CMK (cell line): Measurements from ENCODE around the gene RNF214.

ENCODE experiments used
- DNase-seq: peaks from one replicate; pipeline ENCODE4 v3.0.0-alpha.2; 2010; ENCODE audit warnings: low read depth

Gene RNF214

DNA sequence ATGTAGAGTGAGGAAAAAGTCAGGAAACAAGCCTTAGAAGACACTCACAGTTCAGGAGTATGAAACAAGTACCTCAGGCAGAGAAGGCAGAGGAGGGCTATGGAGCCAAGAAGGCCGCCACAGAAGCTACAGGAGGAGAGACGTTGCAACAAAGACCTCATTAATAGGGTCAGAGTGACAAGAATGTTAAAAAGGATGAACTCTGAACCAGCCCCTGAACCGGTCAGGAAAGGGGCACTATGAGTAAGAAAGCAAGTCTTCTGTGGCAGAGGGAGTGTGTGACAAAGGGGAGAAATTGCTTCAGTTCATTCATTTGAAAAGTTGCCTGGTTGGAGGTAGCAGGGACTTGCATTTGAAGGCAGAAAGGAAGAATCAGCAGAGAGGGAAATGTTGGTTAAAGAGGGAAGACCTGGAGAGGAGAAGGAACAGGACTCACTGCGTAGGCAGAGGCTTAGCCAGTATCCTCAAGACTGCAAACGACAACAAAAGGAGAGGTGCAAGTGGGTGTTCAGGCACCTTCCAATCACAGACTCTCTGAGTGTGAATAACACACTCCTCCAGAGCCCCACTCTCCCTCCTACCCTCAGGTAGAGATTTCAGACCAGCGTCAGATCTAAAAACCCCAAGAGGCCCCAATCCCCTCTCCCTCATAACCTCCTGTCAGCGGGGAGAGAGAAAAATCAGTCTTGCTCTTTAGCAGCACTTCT lies 17.9 kb upstream of the RNF214 start:
- DNase-seq: no peak

DNA sequence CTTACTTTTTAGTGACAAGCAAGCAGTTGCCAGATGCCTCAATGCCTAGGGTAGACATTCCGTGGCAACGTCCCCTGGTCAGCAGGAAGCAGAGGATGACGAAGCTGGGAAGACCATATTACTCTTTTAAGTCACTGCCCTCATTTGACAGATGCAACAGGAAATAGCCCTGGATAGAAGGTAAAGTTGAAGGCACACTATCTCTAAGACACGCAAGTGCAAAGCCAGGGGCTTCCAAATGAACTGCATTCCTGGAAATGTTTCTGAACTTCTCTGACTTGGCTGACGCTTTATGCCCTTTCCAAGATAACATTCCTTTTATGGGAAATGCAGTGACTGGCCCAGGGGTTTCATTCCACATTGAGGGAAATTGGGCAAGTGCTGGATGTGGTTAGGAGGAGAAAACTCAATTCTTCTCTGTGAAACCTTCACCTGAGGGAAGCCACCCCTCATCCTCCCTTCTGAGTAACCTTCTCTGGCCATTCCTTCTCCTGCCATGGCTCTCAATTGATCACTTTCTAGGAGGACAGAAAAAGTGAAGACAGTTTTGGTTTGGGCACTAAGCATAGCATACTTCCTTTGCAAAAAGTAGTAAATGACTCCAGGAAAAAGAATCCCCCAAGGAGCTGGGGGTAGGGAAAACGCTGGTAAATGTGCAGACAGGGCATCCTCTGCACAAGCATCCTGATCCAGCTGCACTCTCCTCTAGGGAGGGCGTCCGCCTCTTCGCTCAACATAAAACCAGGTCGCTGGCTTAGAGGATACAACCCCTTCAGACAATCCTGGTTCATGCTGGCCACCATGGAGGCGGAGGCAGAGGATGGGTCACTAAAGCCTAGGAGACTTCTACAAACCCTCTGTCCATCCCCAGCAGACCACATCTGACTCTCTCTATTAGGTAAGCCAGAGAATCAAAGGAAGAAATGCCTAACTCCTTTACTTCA lies 15.1 kb upstream of the RNF214 start:
- no peak for DNase-seq

DNA sequence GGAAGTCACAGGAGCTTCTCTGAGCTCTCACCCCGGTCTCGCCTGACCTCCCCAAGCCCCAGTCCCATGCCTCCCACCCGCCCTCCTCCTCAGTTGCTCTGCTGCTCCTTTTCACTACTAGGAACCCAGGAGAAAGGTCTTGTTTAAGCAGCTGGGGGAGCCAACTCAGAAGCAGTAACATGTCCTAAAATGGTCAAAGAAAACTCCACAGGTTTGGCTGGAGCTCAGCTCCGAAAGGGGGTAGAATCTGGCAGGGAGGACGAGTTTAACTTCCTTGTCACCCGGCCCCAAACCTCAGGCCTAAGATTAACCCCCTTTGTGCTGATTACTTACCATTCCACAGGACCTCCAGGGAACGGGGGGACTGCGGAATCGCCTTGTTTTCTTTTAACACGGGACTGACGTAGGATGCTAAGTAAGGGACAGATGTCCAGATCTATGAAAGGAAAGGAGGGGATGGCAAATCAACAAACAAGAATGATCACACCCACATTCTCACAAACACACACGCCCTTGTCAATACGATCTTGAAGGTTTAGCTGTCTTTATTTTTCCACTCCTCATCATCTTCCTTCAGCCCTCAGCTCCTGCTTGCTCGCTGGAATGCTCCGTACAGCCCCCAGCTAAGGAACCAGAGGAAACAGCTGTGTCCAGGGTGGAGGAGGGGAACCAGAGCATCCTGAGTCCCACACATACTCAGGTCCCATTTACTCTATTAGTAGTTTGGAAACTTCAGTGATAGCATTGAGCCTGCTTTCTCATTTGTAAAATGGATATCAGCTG lies 14.1 kb upstream of the RNF214 start:
- no peak for DNase-seq

DNA sequence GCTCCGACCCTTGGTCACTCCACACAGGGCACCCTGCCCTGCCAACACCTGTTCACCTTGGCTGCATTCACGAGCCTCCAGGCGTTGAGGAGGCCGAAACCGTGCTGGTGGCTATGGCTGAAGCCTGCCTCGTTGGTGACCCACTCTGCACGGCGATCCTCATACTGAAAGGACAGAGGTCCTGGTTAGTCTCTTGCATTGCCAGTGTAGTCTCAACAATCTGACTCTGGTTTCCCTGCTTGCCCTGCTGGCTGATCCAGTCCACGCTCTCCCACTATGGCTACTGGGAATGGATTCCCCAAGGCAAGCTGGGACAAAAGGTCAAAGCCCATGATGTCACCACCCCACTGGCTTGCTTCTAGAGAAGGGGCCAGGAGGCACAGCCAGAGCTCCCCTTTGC lies 13.5 kb upstream of the RNF214 start:
- no peak for DNase-seq

DNA sequence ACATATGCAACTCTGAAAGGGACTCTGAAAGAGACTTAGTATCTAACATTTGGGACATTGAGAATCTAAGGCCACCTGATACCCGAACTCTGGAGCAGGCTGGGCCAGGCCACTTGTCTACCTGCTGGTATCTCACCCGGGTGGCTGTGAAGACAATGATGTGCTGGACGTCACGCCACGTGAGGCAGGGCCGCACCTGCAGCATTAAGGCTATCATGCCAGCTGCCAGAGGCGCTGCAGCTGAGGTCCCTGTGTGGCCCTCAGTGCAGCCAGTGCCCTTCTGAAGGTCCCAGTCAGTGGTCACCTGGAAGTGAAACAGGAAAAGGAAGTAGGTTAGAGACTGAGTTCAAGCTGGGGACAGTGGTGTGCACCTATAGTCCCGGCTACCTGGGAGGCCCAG lies 13.0 kb upstream of the RNF214 start:
- no peak for DNase-seq

DNA sequence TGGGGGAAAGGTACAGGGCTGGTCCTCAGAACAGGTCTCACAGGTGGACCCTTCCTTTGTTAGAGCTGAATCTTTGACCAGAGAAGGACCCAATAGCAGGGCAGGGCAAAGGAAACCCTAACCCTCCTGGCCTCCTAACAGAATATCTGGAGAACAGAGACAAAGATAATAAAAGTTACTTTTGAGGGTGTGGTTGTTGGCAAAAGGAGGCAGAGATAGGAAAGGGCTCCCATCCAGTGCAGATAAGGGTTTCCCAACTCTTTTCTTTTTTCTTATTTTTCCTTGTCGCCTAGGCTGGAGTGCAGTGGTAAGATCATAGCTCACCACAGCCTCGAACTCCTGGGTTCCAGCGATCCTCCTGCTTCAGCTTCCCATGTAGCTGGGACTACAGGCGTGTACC lies 12.5 kb upstream of the RNF214 start:
- DNase-seq: no peak

DNA sequence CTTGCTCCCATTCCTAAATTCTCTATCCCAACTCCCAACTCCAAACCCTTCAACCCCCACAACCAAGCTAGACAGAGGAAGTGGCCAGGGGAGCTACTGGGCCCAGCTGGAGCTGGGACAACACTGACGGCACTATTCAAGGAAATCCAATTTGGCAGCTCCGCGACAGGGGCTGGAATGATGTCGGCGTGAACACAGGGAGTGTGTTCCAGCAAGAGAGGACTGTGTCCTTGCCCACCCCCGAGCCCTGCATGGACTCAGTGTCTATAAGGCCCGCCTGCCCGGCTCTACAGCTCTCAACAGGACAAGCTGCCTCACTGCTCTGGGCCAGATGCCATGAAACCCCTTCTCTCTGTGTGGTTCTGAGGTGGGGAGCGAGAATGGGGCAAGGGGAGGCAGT lies 11.9 kb upstream of the RNF214 start:
- DNase-seq: no peak

DNA sequence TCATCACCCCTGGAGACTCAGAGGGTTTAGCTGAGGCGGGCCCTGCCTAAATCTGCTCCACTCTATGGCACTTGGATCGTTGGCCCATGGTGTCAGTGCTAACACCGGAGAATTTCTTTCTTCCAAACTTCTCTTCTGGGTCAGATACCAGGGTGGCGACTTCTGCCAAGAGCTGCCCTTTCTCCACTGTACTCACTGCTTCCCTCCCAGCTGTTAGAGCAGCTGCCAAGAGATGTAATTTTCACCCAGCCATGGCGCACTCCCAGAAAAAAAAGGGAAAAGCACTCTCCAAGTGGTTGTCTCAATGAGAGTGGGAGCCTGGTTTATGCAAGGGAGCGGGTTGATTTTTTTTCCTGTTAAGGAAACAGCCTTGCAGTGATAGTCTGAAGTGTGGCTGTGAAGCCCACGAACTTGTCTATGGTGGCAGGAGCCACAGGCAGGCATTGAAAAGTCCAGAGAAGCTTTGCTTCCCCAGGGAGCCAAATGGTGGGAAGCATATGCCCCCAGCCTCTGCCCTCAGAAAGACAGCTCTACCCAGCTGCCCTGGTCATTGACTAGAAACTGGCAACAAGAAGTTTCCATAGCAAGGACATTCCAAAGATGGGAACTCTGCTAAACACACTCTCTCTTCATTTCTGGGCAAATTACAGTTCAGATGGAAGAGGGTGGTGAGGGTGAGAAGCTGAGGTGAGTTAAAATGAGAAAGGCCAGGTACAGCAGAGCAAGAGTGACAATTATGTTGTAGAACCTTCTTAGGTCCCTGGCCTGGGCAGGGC lies 11.3 kb upstream of the RNF214 start:
- no peak for DNase-seq

DNA sequence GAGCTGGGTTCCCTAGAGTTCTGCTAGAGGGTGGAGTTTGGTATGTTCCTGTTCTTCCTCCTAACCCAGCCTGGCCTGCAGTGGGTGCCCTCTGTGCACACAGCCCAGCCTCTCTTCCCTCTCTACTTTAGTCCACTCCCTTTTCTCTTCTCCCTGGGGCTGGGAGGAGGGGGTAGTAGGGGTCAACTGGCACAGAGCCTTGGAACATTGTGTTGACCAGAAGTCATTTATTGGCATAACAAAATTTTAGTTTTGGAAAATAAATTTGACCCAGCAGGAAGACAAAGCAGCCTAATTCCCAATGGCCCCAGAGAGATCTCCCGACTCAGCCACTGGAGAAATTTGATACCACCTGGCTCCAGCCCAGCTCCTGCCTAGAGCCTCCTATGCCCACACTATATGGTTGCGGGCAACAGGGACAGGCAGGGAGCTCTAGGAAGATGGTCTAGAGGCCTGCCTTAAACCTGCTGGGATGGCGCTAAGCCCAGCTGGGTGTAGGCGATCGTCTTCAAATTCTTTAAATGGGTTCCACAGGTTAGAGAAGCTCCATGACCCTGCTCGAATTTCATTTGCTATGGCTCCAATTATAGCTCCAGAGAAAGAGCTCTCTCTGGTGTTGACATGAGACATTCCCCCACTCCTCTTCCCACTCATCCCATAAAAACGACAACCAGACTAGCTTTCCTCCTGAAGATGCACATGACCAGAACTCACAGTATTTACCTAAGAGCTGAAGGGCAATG lies 10.5 kb upstream of the RNF214 start:
- no peak for DNase-seq

DNA sequence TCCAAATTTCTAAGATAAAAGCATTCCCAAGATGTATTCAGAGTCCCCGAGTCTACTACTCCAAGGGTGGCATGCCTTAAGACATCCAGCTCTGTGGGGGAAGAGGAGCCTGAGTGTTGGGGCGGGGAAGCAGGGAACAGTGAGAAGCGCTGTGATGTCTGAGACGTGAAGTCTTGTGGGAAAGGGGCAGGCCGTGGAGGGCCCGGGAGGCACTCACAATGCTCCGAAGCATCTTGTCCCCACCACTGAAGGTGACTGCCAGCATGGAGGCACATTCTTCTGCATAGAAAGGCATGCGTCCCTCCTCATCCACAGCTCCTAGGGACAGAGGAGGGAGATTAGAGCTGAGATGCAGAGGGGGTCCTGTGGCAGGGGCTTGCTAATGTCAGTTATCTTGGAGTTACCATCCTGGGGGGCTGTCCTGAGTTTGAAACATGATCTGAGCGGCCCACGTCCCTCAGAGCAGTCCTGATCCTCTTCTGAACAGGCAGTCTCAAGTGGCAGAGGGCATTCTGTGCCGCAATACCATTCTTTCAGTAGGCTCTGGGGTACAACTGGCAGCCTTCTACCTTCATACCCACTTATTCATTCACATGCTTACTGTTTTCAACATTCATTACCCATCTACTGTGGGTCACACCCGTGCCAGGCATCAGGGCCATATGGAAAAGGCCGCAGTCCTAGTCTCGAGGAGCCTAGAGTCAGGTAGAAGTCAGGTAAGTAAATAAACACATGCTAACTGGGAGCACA lies 9.3 kb upstream of the RNF214 start:
- no peak for DNase-seq

DNA sequence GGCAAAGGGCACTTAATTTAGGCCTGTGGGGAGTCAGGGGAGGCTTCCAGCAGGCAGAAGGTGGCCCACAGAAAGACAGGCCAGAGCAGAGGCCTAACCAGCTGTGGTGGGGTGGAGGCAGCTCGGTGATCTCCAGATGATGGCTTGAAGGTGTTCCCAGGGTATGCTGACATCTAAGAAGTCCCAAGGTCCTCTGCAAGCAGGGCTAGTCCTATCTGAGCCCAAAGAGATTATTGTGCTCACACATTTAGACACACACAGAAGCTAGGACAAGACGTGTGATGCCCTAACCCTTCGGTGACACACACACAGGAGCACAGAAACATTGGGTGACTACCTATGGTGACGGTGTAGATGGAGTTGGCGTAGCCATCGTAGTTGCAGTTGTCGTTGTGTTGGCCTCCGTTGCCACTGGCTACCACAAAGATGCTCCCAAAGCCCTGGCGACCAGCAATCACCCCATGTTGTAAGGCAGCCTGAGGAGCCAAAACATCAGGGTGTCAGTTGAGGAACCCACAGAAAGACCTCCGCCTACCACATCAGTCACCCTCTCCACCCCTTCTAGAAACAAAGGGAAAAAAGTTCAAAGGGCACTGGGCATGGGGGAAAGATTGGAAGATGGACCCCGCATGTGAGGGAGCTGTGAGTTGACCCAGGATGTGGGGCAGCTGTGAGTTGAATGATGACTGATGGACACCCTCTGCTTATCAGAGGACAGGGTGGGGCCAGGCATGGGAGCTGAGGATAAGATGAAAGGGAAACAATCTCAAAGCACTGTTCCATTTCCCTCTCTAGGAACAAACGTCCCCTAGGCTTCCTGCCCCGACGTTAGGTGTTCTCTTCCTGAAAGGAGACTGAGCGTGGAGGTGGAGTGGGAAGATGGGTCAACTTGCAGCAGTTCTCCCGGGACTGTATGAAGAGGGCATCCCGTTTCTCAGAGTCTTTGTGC lies 8.5 kb upstream of the RNF214 start:
- DNase-seq: no peak

DNA sequence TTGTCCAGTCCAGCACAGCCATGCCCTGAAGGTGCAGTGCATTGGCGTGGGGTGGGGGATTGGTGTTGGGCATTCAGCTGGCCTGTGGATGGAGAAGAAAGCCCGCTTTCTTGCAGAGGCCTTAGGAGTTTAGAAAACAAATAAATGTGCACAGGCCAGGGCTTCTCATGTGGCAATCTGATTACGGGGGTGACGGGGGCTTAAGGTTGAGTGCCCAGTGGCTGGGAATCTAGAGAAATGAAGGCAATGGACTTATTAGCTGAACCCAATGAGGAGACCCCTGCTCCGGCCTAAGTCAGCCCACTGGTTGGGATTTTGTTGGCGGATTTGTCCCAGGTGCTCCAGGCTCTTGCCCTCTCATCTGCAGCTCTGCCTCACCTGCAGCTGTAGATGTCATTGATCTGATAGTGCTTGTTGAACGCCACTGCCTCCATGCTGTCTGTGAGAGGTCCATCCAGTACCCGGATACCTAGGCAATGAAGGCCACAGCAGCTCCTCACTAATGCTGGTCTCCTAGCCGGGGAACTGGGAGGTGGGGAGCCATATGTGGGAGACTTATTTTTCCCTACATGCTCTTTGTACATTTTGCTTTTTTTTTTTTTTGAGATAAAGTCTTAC lies 6.8 kb upstream of the RNF214 start:
- DNase-seq: no peak

DNA sequence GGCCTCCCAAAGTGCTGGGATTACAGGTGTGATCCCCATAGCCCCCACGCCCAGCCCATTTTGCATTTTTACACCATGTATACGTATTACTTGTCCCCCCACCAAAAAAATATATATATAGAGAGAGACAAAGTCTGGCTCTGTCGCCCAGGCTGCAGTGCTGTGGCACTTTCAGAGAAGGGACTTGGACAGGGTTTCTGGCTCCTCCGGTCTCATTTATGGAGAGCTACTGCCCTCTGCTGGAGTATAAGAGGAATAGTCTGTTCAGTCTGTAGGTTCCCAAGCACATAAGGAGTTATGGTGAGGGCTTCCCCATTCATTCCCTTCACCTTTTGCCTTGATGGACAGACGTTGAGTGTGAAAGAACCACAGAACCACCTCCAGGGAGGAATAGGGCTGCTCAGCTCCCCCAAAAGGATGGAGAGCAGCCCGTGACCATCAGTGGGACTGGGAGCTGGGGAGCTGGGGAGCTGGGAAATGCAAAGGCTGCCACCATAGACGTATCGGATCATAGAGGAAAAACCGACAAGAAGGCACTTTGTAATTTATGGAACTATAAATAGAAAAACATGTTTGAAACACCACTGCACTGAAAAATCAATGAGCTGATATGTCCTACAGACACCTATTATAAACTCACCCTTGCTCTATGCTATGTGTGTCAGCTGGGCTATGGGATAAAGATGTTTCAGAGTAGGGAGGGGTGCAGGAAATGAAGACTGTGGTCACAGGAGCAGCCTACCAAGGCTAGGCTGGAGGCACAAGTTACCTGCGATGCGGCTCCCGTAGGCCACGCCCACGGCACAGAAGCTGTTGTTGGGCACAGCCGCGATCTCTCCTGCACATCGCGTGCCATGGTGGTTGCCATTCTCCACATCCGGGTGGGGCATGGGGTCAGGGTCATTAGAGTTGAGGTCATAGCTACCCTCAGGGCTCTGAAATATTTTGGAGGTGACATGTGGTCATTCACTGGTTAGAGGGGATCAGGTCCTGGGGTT lies 5.8 kb upstream of the RNF214 start:
- peak; percentile 70 for DNase-seq

DNA sequence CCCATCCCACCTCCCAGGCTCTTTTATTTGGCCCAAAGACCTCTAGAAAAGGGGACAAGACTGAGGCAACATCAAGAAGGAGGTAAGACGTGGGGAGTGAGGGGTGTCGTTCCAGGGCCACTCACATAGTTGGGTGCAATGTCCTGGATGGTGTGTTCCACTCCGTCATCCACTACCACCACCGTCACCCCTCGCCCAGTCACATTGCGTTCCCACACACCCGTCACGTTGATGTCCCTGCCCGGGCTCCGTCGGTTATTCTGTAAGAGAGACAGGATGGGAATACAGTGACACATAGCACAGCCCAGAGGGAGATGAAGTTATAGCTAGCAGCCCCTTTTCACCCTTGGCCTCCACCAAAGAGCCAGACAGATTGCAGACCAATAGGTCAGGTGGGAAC lies 4.4 kb upstream of the RNF214 start:
- no peak for DNase-seq

DNA sequence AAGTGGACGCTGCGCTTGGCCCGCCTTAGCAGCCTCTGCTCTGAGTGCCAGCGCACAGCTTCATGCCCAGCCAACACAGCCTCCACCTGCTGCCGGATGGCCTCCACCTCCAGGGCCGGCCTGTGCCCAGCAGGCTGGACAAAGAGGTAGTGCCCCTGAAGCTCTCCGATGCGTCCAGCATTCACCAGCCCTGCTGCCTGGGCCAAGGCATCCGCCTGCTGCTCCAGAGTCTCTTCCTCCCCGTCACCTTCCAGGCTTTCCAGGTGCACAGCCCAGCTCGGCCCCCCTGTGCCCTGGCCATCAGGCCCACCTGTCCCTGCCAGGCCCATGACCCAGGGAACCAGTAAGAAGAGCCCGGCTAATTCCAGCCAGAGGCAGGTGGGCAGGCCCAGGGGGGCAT lies 3.1 kb upstream of the RNF214 start:
- DNase-seq: no peak

DNA sequence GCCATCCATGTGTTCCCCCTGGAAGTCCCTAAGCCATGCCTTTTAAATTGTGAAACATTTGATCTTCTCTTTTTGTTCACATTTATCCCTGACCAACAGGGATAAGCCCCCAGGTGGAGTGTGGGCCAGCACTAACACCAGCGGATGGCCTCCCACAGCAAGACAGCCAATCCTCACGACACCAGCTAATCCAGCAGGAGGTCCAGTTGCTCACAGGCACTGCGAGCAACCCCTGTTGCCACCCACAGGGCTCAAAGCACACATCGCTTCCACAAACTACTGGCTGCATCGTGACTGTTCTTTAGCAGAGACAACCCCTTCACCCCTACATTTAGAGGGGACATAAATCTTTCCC lies 2.6 kb upstream of the RNF214 start:
- DNase-seq: no peak

DNA sequence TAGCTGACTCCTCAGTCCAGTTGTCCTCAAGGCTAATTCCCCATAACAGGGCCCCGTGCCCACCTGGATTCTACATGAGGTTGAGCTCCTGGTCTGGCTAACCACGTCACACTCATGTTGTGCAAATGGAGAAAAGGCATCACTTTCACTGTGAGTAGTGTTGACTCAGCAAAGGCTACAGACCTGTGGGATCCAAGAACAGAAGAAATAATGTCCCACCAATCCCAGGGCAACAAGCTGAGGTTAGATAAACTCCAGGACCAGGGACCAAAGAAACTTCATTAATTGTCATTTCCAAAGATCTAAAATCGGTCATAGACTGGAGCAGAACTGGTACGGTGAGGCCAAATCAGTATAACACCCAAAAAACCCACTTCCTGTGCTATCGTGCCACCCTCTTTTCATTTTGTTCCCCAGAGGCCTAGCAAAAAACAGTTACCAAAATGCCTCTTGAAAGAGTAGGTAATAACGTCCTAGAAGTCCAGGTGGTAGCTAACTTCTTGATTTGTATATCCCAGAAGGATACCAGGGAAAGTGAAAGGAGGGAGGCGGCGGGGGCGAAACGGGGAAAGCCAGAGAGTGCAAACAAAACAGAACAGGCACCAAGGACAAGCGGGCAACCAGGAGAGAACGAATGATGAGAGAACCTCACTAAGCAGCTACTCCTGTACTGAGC lies 2.0 kb upstream of the RNF214 start:
- DNase-seq: no peak
